Measurements from ENCODE around the gene EFCAB6.

EFCAB6 gene

GRCh38 chr22:43714104-43714503, 98.0 kb downstream of the EFCAB6 start:
- TF ChIP-seq REST (IDR thresholded peaks at IDR 0.05; ENCODE audit: low read depth) = no peak
- TF ChIP-seq YY1 (IDR thresholded peaks at IDR 0.05; ENCODE audit: low read depth) = no peak
- TF ChIP-seq USF1 (IDR thresholded peaks at IDR 0.05) = no peak
- no peak for TF ChIP-seq FOXM1 (IDR thresholded peaks at IDR 0.05; ENCODE audit: borderline replicate concordance, low read depth)
- no peak for TF ChIP-seq NFIC (IDR thresholded peaks at IDR 0.05)
- no peak for TF ChIP-seq CEBPB (IDR thresholded peaks at IDR 0.05)

- TF ChIP-seq TAF1 (IDR thresholded peaks at IDR 0.05; ENCODE audit: low read depth) (no peak), MAX (IDR thresholded peaks at IDR 0.05) (no peak), EGR1 (IDR thresholded peaks at IDR 0.05) (no peak), CREB1 (IDR thresholded peaks at IDR 0.05; ENCODE audit: low read depth) (no peak), USF1 (IDR thresholded peaks at IDR 0.05) (no peak), REST (IDR thresholded peaks at IDR 0.05; ENCODE audit: low read depth) (no peak), TEAD4 (IDR thresholded peaks at IDR 0.05) (no peak), CEBPB (IDR thresholded peaks at IDR 0.05) (no peak), TCF12 (IDR thresholded peaks at IDR 0.05; ENCODE audit: low read depth) (no peak), EP300 (IDR thresholded peaks at IDR 0.05; ENCODE audit: borderline replicate concordance) (no peak), FOXM1 (IDR thresholded peaks at IDR 0.05; ENCODE audit: borderline replicate concordance, low read depth) (no peak), YY1 (IDR thresholded peaks at IDR 0.05; ENCODE audit: low read depth) (no peak), RAD21 (IDR thresholded peaks at IDR 0.05; ENCODE audit: low read depth) (no peak), ZBTB7A (IDR thresholded peaks at IDR 0.05; ENCODE audit: low read depth) (no peak), NFIC (IDR thresholded peaks at IDR 0.05) (no peak)
Observed at GRCh38 chr22:43711681-43712080, 100.4 kb downstream of the EFCAB6 start.

- TF ChIP-seq EGR1 (IDR thresholded peaks at IDR 0.05) (no peak), YY1 (IDR thresholded peaks at IDR 0.05; ENCODE audit: low read depth) (no peak), TCF12 (IDR thresholded peaks at IDR 0.05; ENCODE audit: low read depth) (no peak), ZBTB7A (IDR thresholded peaks at IDR 0.05; ENCODE audit: low read depth) (no peak), CREB1 (IDR thresholded peaks at IDR 0.05; ENCODE audit: low read depth) (no peak), CEBPB (IDR thresholded peaks at IDR 0.05) (no peak), EP300 (IDR thresholded peaks at IDR 0.05; ENCODE audit: borderline replicate concordance) (no peak)
Observed at GRCh38 chr22:43707648-43708047, 104.5 kb downstream of the EFCAB6 start.

- TF ChIP-seq FOXM1 (IDR thresholded peaks at IDR 0.05; ENCODE audit: borderline replicate concordance, low read depth) = no peak
- TF ChIP-seq EGR1 (IDR thresholded peaks at IDR 0.05) = no peak
- TF ChIP-seq YY1 (IDR thresholded peaks at IDR 0.05; ENCODE audit: low read depth) = no peak
- TF ChIP-seq CREB1 (IDR thresholded peaks at IDR 0.05; ENCODE audit: low read depth) = no peak
- TF ChIP-seq USF1 (IDR thresholded peaks at IDR 0.05) = no peak
- TF ChIP-seq NFIC (IDR thresholded peaks at IDR 0.05) = no peak
- TF ChIP-seq TEAD4 (IDR thresholded peaks at IDR 0.05) = no peak
- no peak for TF ChIP-seq TAF1 (IDR thresholded peaks at IDR 0.05; ENCODE audit: low read depth)
- TF ChIP-seq REST (IDR thresholded peaks at IDR 0.05; ENCODE audit: low read depth) = no peak
- TF ChIP-seq ZBTB7A (IDR thresholded peaks at IDR 0.05; ENCODE audit: low read depth) = no peak
- no peak for TF ChIP-seq CEBPB (IDR thresholded peaks at IDR 0.05)
Observed at GRCh38 chr22:43706571-43707328, 105.4 kb downstream of the EFCAB6 start.

Data from Ishikawa (cell line).